Lower leg skin (tissue), 3 donors: ENCODE data around the gene PPARG.

Experiments
- CTCF ChIP-seq, 3 donors: fragments of 450-650 bp; IDR thresholded peaks; one replicate each; pipeline ENCODE4 v1.5.1; 2016; ENCODE audit warnings: antibody characterized with exemption in 3 of 3, mild to moderate bottlenecking in 3 of 3, moderate library complexity in 2 of 3
- POLR2A ChIP-seq, 2 donors: fragments of 450-650 bp; IDR thresholded peaks; one replicate each; pipeline ENCODE4 v1.6.1; 2016 to 2017; ENCODE audit warnings: antibody characterized with exemption in 2 of 2, mild to moderate bottlenecking in 1 of 2, moderate library complexity in 1 of 2

GRCh38 chr3:12413721-12414255, 124.9 kb downstream of the PPARG start:
- TF ChIP-seq CTCF (IDR thresholded peaks at IDR 0.05) (no peak), POLR2A (IDR thresholded peaks at IDR 0.05) (no peak)
